ENCODE results near the gene DISP2.

DISP2 gene

DNA sequence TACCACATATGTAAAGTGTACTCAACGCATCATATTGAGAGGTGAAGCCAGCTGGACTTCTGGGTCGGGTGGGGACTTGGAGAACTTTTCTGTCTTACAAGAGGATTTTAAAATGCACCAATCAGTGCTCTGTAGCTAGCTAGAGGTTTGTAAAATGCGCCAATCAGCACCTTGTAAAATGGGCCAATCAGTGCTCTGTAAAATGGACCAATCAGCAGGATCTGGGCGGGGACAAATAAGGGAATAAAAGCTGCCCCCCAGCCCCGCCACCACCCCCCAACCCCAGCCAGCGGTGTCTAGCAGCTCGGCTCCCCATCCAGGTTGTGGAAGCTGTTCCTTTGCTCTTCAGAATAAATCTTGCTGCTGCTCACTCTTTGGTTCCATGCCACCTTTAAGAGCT lies 41.4 kb downstream of the DISP2 start:
- H3K36me3 ChIP-seq (ENCODE audit: control insufficient read depth in 2 of 2, insufficient read depth in 2 of 2, low read length in 2 of 2) = no peaks in the 10 kb centered on the region

DNA sequence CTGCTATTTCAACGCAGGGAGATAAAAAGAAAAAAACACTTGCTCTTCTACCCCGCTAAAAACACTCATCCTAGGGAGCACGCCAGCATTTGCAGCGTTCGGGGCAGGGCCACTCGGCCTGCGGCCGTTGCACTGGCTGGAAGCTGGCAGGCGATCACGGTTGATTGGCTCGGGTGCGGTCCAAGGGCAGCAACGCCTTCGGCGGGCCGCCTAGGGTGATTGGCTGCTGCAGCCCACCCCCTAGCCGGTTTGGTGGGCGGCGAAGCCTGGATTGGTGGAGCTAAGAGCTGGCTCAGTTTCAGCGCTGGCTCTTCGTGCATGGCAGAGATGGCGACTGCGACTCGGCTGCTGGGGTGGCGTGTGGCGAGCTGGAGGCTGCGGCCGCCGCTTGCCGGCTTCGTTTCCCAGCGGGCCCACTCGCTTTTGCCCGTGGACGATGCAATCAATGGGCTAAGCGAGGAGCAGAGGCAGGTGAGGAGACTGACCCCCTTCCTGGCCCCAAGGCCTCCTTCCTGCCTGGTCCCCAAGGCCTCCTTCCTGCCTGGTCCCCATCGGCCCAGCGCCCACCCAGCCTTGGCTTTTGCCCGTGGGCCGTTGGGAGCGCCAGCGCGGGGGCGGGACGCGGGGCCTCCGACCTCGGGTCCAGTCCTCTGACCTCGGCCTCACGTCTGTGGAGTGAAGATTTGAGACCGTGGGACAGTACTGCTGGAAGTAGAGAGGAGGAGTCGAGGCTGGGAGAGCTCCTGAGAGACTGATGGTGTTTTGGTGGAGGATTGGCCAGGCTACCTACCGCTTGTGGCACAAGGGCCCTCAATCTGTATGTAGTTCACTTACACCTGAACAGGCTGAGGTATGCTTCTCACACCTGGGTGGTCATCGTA lies 47.7 kb downstream of the DISP2 start, which contains the start of gene IVD:
Gene IVD (plus strand): TSS at position 295 of the 881 bp plus-strand sequence. CDS start 33 bp downstream, at position 328.
- Histone ChIP-seq H3K9ac (ENCODE audit: low read length in 2 of 2) (peak within 1 kb of the TSS; percentile 63 to 86), H3K4me3 (ENCODE audit: low read length in 2 of 2) (peak within 1 kb of the TSS; percentile 70 to 93), H3K27me3 (ENCODE audit: control insufficient read depth in 1 of 2, insufficient read depth in 2 of 2, low read length in 2 of 2) (no peaks in the 10 kb centered on the region), H3K4me1 (ENCODE audit: control insufficient read depth, insufficient read depth, low read length) (peaks cover 23% of the 10 kb centered on the region), H3K36me3 (ENCODE audit: control insufficient read depth in 2 of 2, insufficient read depth in 2 of 2, low read length in 2 of 2) (peaks cover 12 to 14% of the 10 kb centered on the region in 2 donors), H3K27ac (ENCODE audit: low read length) (peak within 1 kb of the TSS; percentile 46), H3K9me3 (ENCODE audit: control insufficient read depth in 2 of 2, low read length in 2 of 2) (no peaks in the 10 kb centered on the region)

More for the DNA sequence above, 41.4 kb downstream of the DISP2 start:
- Histone ChIP-seq H3K27me3 (ENCODE audit: control insufficient read depth in 1 of 2, insufficient read depth in 2 of 2, low read length in 2 of 2) (no peaks in the 10 kb centered on the region), H3K4me1 (ENCODE audit: control insufficient read depth, insufficient read depth, low read length) (no peaks in the 10 kb centered on the region), H3K4me3 (ENCODE audit: low read length in 2 of 2) (no peak overlapping the region), H3K27ac (ENCODE audit: low read length) (no peak overlapping the region), H3K9me3 (ENCODE audit: control insufficient read depth in 2 of 2, low read length in 2 of 2) (no peaks in the 10 kb centered on the region), H3K9ac (ENCODE audit: low read length in 2 of 2) (no peak overlapping the region)

DNA sequence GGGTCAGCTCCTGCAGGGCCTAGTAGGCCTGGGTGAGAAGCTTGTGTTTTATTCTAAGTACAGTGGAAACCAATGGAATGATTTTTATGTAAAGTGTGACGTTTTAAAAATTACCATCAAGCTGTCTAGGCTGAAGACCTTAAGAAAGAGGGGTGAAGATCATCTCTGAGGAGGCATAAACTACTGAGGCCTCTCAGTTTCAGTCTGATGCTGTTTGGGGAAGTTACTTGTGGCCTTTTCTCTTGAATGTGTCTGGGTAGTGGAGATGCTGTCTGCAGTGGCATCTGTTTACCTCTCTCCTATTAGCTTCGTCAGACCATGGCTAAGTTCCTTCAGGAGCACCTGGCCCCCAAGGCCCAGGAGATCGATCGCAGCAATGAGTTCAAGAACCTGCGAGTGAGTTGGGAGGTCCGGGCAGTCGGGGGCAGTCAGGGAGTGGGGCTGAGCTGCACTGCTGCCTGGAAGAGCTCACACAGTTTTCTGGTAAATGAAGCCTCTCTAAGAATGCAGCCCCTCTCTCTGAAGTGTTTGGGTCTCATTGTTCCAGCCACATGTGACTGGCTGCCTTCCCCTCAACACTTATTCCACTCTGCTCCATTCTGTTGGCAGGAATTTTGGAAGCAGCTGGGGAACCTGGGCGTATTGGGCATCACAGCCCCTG lies 49.4 kb downstream of the DISP2 start:
- peaks cover 23% of the 10 kb centered on the region for H3K4me1 ChIP-seq (ENCODE audit: control insufficient read depth, insufficient read depth, low read length)
- no peaks in the 10 kb centered on the region for H3K27me3 ChIP-seq (ENCODE audit: control insufficient read depth in 1 of 2, insufficient read depth in 2 of 2, low read length in 2 of 2)
- H3K4me3 ChIP-seq (ENCODE audit: low read length in 2 of 2) = no peak overlapping the region
- H3K36me3 ChIP-seq (ENCODE audit: control insufficient read depth in 2 of 2, insufficient read depth in 2 of 2, low read length in 2 of 2) = peaks cover 26 to 28% of the 10 kb centered on the region in 2 donors
- H3K9ac ChIP-seq (ENCODE audit: low read length in 2 of 2) = peak overlapping the region; percentile 7 to 39
- H3K9me3 ChIP-seq (ENCODE audit: control insufficient read depth in 2 of 2, low read length in 2 of 2) = no peaks in the 10 kb centered on the region
- no peak overlapping the region for H3K27ac ChIP-seq (ENCODE audit: low read length)

DNA sequence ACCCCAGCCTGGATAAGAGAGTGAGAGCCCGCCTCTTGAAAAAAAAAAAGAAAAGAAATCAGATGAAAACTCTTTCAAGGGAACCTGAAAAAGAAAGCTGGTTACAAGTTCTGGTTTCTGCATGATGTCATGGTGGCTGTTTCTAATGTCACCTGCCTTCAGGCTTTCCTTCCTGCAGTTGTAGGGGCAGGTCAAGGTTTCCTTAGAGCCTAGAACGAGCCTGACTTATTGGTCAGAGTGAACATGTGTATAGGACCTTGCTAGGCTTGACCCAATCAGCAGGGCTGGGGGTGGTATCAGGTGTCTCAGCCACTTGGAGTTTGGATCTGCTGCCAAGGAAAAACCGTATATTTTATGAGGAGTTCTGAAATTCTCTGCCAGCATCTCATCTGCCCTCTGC lies 51.3 kb downstream of the DISP2 start:
- Histone ChIP-seq H3K4me3 (ENCODE audit: low read length in 2 of 2) (no peak overlapping the region), H3K36me3 (ENCODE audit: control insufficient read depth in 2 of 2, insufficient read depth in 2 of 2, low read length in 2 of 2) (peaks cover 37 to 39% of the 10 kb centered on the region in 2 donors), H3K27me3 (ENCODE audit: control insufficient read depth in 1 of 2, insufficient read depth in 2 of 2, low read length in 2 of 2) (no peaks in the 10 kb centered on the region), H3K27ac (ENCODE audit: low read length) (no peak overlapping the region), H3K9ac (ENCODE audit: low read length in 2 of 2) (no peak overlapping the region), H3K4me1 (ENCODE audit: control insufficient read depth, insufficient read depth, low read length) (peaks cover 23% of the 10 kb centered on the region), H3K9me3 (ENCODE audit: control insufficient read depth in 2 of 2, low read length in 2 of 2) (no peaks in the 10 kb centered on the region)

DNA sequence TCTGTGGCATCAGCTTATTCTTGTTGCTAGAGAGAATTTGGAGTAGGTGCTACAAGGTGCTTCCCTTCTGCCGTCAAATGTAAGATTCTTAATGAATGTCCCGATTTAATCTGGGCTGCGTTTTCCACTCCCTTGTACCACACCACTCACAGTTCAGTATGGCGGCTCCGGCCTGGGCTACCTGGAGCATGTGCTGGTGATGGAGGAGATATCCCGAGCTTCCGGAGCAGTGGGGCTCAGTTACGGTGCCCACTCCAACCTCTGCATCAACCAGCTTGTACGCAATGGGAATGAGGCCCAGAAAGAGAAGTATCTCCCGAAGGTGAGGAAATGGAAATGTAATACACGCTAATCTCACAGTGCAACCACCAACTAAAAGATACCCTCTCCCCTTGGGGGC lies 52.5 kb downstream of the DISP2 start:
- Histone ChIP-seq H3K27ac (ENCODE audit: low read length) (no peak overlapping the region), H3K4me3 (ENCODE audit: low read length in 2 of 2) (no peak overlapping the region), H3K36me3 (ENCODE audit: control insufficient read depth in 2 of 2, insufficient read depth in 2 of 2, low read length in 2 of 2) (peaks cover 48 to 51% of the 10 kb centered on the region in 2 donors)

DNA sequence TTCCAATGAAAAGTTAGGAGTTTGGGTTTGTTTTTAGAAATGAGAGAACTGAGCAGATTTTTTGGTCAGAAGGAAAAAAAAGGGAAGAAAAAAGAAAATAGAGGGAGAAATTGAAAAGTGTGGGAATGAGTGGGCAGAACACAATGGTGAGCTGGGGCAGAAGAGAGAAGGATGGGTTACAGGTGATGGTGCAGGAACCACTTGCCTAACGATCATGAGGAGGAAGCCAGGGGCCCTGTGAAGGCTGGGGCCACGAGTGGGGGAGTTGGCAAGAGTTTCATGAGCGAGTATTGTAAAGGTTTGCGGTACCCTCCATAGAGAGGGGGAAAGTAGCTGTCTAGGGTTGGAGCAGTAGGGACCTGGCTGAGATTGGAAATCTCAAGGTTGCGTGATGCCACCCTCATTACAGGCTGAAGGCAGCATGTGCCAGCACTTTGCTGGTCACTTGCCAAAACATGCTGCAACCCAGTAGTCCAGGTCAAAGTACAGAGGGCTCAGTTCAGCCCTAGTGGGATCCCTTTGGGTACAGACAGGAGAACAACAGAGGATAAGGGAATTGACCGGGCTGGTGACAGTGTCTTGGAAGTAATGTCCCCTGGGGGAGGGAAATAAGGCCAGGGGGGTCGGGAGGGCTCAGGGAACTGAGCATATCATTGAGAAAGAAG lies 54.2 kb downstream of the DISP2 start:
- Histone ChIP-seq H3K9me3 (ENCODE audit: control insufficient read depth in 2 of 2, low read length in 2 of 2) (no peaks in the 10 kb centered on the region), H3K27ac (ENCODE audit: low read length) (no peak overlapping the region), H3K4me3 (ENCODE audit: low read length in 2 of 2) (no peak overlapping the region), H3K9ac (ENCODE audit: low read length in 2 of 2) (no peak overlapping the region), H3K36me3 (ENCODE audit: control insufficient read depth in 2 of 2, insufficient read depth in 2 of 2, low read length in 2 of 2) (peaks cover 51 to 56% of the 10 kb centered on the region in 2 donors), H3K4me1 (ENCODE audit: control insufficient read depth, insufficient read depth, low read length) (peaks cover 5% of the 10 kb centered on the region), H3K27me3 (ENCODE audit: control insufficient read depth in 1 of 2, insufficient read depth in 2 of 2, low read length in 2 of 2) (no peaks in the 10 kb centered on the region)

More for the DNA sequence above, 52.5 kb downstream of the DISP2 start:
- no peak overlapping the region for H3K9ac ChIP-seq (ENCODE audit: low read length in 2 of 2)
- H3K27me3 ChIP-seq (ENCODE audit: control insufficient read depth in 1 of 2, insufficient read depth in 2 of 2, low read length in 2 of 2) = no peaks in the 10 kb centered on the region
- peaks cover 17% of the 10 kb centered on the region for H3K4me1 ChIP-seq (ENCODE audit: control insufficient read depth, insufficient read depth, low read length)
- no peaks in the 10 kb centered on the region for H3K9me3 ChIP-seq (ENCODE audit: control insufficient read depth in 2 of 2, low read length in 2 of 2)

DNA sequence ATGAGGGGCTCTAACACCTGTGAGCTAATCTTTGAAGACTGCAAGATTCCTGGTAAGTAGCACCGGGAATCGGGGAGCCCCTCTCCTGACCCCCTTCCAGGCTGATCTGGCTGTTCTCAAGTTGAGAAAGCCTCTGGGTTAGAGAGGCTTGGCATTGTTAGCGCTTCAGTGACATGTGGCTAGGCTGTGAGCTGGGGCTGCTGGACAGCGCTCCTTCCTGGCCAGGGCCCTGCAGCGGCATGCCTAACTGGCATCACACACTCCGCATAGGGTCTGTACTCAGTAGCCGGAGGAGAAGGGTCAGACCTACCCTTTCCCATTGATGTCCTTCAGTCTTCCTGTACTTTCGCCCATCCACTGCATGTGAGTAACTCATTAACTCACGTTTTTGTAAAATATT lies 55.0 kb downstream of the DISP2 start:
- Histone ChIP-seq H3K4me3 (ENCODE audit: low read length in 2 of 2) (no peak overlapping the region), H3K9me3 (ENCODE audit: control insufficient read depth in 2 of 2, low read length in 2 of 2) (no peaks in the 10 kb centered on the region), H3K27ac (ENCODE audit: low read length) (no peak overlapping the region), H3K27me3 (ENCODE audit: control insufficient read depth in 1 of 2, insufficient read depth in 2 of 2, low read length in 2 of 2) (no peaks in the 10 kb centered on the region), H3K36me3 (ENCODE audit: control insufficient read depth in 2 of 2, insufficient read depth in 2 of 2, low read length in 2 of 2) (peaks cover 47 to 58% of the 10 kb centered on the region in 2 donors), H3K9ac (ENCODE audit: low read length in 2 of 2) (no peak overlapping the region), H3K4me1 (ENCODE audit: control insufficient read depth, insufficient read depth, low read length) (no peaks in the 10 kb centered on the region)

DNA sequence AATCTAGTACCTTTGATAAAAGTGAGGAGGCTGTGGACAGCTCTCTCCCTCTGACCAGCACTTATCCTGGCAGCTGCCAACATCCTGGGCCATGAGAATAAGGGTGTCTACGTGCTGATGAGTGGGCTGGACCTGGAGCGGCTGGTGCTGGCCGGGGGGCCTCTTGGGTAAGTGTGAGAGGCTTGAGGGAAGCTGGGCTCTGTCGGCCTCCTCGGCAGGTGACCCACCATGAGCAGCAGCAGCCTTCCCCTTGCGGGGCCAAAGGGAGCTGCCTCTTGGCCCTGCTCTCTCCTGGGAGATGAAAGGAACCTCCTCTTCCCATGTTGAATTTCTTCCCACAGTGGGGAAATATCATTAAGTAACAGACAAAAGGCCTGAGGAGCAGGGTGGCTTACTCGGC lies 56.8 kb downstream of the DISP2 start:
- Histone ChIP-seq H3K4me3 (ENCODE audit: low read length in 2 of 2) (no peak overlapping the region), H3K36me3 (ENCODE audit: control insufficient read depth in 2 of 2, insufficient read depth in 2 of 2, low read length in 2 of 2) (peaks cover 49 to 60% of the 10 kb centered on the region in 2 donors), H3K4me1 (ENCODE audit: control insufficient read depth, insufficient read depth, low read length) (no peaks in the 10 kb centered on the region), H3K9me3 (ENCODE audit: control insufficient read depth in 2 of 2, low read length in 2 of 2) (no peaks in the 10 kb centered on the region), H3K9ac (ENCODE audit: low read length in 2 of 2) (no peak overlapping the region), H3K27ac (ENCODE audit: low read length) (no peak overlapping the region), H3K27me3 (ENCODE audit: control insufficient read depth in 1 of 2, insufficient read depth in 2 of 2, low read length in 2 of 2) (no peaks in the 10 kb centered on the region)

DNA sequence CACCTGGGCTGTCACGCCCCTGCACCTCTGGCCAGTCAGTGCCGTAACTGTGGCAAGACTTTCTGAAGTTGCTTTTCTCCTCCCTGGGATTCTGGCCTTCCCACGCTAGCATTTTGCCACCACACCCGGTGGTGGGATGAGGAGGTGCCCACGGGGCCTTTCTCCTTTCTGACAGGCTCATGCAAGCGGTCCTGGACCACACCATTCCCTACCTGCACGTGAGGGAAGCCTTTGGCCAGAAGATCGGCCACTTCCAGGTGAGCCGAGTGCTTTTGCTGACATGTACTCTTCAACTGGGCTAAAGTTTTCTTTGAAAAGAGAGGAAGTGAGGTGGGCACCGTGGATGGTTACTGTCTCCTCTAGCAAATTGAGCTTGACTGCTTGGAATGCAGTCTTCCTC lies 57.2 kb downstream of the DISP2 start:
- Histone ChIP-seq H3K27me3 (ENCODE audit: control insufficient read depth in 1 of 2, insufficient read depth in 2 of 2, low read length in 2 of 2) (no peaks in the 10 kb centered on the region), H3K27ac (ENCODE audit: low read length) (no peak overlapping the region), H3K9ac (ENCODE audit: low read length in 2 of 2) (no peak overlapping the region), H3K9me3 (ENCODE audit: control insufficient read depth in 2 of 2, low read length in 2 of 2) (no peaks in the 10 kb centered on the region), H3K4me3 (ENCODE audit: low read length in 2 of 2) (no peak overlapping the region), H3K4me1 (ENCODE audit: control insufficient read depth, insufficient read depth, low read length) (peaks cover 3% of the 10 kb centered on the region), H3K36me3 (ENCODE audit: control insufficient read depth in 2 of 2, insufficient read depth in 2 of 2, low read length in 2 of 2) (peaks cover 46 to 57% of the 10 kb centered on the region in 2 donors)

DNA sequence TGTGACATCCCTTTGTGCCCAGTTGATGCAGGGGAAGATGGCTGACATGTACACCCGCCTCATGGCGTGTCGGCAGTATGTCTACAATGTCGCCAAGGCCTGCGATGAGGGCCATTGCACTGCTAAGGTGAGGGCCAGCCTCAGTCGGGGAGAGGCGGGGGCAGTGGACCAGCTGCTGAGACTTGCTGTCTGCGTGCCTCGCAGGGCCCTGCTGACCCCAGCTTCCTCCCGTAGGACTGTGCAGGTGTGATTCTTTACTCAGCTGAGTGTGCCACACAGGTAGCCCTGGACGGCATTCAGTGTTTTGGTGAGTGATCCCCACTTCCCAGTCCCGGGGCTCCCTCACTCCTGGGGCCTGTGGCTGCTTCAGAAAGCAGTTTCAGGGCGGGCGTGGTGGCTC lies 58.0 kb downstream of the DISP2 start:
- H3K27me3 ChIP-seq (ENCODE audit: control insufficient read depth in 1 of 2, insufficient read depth in 2 of 2, low read length in 2 of 2) = no peaks in the 10 kb centered on the region
- no peak overlapping the region for H3K27ac ChIP-seq (ENCODE audit: low read length)
- no peak overlapping the region for H3K9ac ChIP-seq (ENCODE audit: low read length in 2 of 2)
- H3K4me1 ChIP-seq (ENCODE audit: control insufficient read depth, insufficient read depth, low read length) = peaks cover 12% of the 10 kb centered on the region
- no peaks in the 10 kb centered on the region for H3K9me3 ChIP-seq (ENCODE audit: control insufficient read depth in 2 of 2, low read length in 2 of 2)
- H3K4me3 ChIP-seq (ENCODE audit: low read length in 2 of 2) = no peak overlapping the region
- peaks cover 38 to 50% of the 10 kb centered on the region in 2 donors for H3K36me3 ChIP-seq (ENCODE audit: control insufficient read depth in 2 of 2, insufficient read depth in 2 of 2, low read length in 2 of 2)
